ENCODE data around the gene FAM111A.
A peak's percentile ranks its signal among the peaks of the same experiment; 100 is the strongest.

Gene FAM111A

DNA sequence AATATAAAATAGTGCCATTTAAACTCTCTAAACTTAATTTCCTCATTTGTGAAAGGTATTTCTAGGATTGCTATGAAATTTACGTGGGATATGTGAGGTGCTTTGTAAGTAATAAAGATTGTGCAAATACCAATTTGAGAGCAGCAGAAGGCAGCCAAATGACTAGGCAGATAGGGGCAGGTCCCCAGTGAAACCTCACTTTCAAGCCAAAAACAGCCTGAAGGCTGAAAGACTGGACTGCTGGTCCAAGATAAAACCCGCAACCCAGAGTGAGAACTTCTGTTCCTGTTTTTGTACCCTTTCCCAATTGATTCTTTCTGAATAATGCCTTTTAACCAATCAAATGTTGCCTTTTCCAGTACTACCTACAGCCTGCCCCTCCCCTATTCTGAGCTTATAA is 36.5 kb downstream of the FAM111A start:
- POLR2A ChIA-PET (ENCODE audit: low non-redundant PET), result no interaction called here
- TF ChIP-seq, protein P1, sequence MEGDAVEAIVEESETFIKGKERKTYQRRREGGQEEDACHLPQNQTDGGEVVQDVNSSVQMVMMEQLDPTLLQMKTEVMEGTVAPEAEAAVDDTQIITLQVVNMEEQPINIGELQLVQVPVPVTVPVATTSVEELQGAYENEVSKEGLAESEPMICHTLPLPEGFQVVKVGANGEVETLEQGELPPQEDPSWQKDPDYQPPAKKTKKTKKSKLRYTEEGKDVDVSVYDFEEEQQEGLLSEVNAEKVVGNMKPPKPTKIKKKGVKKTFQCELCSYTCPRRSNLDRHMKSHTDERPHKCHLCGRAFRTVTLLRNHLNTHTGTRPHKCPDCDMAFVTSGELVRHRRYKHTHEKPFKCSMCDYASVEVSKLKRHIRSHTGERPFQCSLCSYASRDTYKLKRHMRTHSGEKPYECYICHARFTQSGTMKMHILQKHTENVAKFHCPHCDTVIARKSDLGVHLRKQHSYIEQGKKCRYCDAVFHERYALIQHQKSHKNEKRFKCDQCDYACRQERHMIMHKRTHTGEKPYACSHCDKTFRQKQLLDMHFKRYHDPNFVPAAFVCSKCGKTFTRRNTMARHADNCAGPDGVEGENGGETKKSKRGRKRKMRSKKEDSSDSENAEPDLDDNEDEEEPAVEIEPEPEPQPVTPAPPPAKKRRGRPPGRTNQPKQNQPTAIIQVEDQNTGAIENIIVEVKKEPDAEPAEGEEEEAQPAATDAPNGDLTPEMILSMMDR (conservative IDR thresholded peaks at IDR 0.05; ENCODE audit: low read depth), result no peak
- CTCF ChIA-PET, result no interaction called here
- no peak overlapping the region for H3K27ac ChIP-seq
- no peak for DNase-seq (ENCODE audit: low spot score)

DNA sequence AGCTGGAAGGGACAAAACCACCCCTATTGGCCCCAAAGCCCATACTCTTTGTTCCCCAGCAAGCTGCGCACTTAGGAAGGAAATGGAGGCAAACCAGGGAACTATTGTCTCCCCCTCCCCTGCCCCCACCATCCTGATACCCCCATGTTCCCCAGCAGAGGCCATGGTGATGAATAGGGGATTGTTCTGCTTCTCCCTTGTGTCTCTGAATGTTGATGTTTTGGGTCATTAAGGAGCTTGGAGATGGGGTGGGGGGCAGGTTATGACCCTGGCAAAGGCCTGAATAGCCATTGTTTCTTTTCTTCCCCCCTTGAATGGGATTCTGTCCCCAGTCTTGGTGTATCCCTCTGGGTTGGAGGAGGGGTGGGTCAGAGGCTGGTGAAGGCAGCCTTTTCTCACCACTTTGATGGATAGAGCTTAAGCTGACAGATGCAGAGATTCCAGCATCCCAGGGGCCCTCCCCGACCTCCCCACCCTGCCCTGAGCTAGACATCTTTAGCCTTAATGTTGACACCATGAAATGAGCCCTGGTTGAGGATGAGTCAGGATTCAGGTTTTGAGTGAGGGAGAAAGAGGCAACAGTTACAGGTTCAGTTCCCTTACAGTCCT is 37.6 kb downstream of the FAM111A start:
- ChIA-PET CTCF (interaction anchor here (0.6 to 1.6 kb wide), 3 partner anchors 9 to 93 kb away, joined by 3 to 9 read pairs (median 4); partner anchors contain the start of gene DTX4), POLR2A (ENCODE audit: low non-redundant PET) (no interaction called here)
- no peak overlapping the region for H3K27ac ChIP-seq
- DNase-seq (ENCODE audit: low spot score), result no peak
- TF ChIP-seq, protein P1 (conservative IDR thresholded peaks at IDR 0.05; ENCODE audit: low read depth), result no peak

DNA sequence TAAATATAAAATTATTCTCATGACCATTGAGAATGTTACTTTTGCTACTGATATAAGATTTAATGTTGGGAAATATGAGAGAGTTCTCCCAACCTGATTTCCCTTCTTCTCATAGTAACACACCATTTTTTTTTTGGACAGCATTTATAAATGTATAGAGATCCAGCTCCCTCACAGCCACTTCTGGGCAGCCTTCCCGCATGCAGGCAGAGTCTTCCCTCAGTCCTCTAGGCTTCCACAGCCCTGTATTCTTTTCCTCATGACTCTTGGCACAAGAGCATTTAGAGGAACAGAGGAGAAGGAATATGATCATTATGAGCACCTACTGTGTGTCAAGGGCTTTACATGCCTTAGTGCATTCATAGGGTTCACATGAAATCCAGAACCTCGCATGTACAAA is 38.3 kb downstream of the FAM111A start:
- ChIA-PET CTCF (interaction anchor here (0.6 to 1.6 kb wide), 2 partner anchors 9 to 22 kb away, joined by 4 to 9 read pairs; partner anchors contain the start of gene DTX4), POLR2A (ENCODE audit: low non-redundant PET) (no interaction called here)
- DNase-seq (ENCODE audit: low spot score), result no peak
- TF ChIP-seq, protein P1 (conservative IDR thresholded peaks at IDR 0.05; ENCODE audit: low read depth), result no peak
- H3K27ac ChIP-seq, result no peak overlapping the region

DNA sequence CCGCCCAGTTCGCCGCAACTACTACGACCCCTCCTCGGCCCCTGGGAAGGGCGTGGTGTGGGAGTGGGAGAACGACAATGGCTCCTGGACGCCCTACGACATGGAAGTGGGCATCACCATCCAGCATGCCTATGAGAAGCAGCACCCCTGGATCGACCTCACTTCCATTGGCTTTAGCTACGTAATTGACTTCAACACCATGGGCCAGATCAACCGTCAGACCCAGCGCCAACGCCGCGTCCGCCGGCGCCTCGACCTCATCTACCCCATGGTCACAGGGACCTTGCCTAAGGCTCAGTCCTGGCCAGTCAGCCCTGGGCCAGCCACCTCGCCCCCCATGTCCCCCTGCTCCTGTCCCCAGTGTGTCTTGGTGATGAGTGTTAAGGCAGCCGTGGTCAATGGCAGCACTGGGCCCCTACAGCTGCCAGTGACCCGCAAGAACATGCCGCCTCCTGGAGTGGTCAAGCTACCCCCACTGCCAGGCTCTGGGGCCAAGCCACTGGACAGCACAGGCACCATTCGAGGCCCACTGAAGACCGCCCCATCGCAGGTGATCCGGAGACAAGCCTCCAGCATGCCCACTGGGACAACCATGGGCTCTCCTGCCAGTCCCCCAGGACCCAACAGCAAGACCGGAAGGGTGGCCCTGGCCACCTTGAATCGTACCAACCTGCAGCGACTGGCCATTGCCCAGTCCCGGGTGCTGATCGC is 39.2 kb downstream of the FAM111A start:
- no peak overlapping the region for H3K27ac ChIP-seq
- no peak for DNase-seq (ENCODE audit: low spot score)
- ChIA-PET CTCF (no interaction called here), POLR2A (ENCODE audit: low non-redundant PET) (no interaction called here)
- TF ChIP-seq, protein P1 (conservative IDR thresholded peaks at IDR 0.05; ENCODE audit: low read depth), result no peak

DNA sequence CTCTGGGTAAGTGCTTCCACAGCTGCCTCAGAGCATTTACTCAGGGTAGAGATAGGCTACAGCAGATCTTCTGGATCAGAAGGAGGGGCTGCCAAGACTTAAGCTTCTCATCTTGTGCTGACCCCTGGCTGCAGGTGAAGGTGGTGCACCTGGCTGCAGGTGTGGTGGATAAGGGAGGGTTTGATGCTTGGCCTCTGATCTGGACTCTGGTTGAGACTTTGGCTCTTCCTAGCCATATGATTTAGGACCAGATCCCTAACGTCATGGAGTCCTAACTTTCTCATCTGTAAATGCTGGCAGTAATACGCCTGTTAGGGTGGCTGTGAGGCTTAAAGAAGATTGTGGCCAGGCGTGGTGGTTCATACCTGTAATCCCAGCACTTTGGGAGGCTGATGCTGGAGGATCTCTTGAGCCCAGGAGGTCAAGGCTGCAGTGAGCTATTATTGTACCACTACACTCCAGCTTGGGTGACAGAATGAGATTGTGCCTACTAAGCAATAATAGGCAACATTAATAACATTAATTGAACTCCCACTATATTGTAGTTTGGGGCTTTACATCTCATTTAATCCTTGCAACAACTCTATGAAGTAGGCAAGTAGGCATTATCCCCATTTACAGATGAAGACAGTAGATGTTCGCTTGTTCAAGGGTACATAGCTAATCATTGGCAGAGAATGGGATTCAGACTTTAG is 39.9 kb downstream of the FAM111A start:
- POLR2A ChIA-PET (ENCODE audit: low non-redundant PET), result no interaction called here
- no peak overlapping the region for H3K27ac ChIP-seq
- DNase-seq (ENCODE audit: low spot score), result no peak
- TF ChIP-seq, protein P1 (conservative IDR thresholded peaks at IDR 0.05; ENCODE audit: low read depth), result no peak
- CTCF ChIA-PET, result interaction anchor here (0.9 kb wide), 1 partner anchor 9 kb away, joined by 3 read pairs; no protein-coding TSS in a partner anchor

DNA sequence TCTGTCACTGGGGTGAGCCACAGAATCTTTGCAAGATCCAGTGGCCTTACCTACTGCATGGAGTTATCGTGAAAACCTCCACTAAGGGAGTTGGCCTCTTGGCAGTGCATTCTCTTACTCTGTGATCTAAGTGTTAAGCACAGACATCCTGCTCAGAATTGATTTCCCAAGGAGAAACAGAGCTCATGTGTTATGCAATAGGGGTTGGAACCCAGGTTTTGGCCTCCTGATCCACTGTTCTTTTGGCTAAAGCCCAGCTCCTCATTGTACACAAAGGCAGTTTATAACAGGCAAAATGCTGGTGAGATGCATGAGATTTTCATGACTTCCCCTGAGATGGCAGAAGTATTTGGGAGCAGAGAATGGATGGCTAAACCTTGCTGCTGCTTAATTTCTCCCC is 41.1 kb downstream of the FAM111A start:
- TF ChIP-seq, protein P1 (conservative IDR thresholded peaks at IDR 0.05; ENCODE audit: low read depth), result no peak
- ChIA-PET CTCF (interaction anchor here (0.6 kb wide), 1 partner anchor 13 kb away, joined by 3 read pairs; no protein-coding TSS in a partner anchor), POLR2A (ENCODE audit: low non-redundant PET) (no interaction called here)
- peak overlapping the region; percentile 78 for H3K27ac ChIP-seq
- DNase-seq (ENCODE audit: low spot score), result no peak

Data from RWPE1 (cell line).